GM12878 (cell line): ENCODE measurements around the gene DFFA. TPM values are rescaled to one million over a fixed set of nuclear protein-coding genes. Genes with fewer than 3 reads are reported as not detected.

Source experiments
- CHD1 ChIP-seq: IDR thresholded peaks from 2 replicates; pipeline ENCODE4 v1.6.1; 2012; ENCODE audit warnings: low read depth, low read length, improper control_type of control experiment
- CREB1 ChIP-seq: IDR thresholded peaks from 2 replicates; pipeline ENCODE4 v1.6.1; 2012; ENCODE audit warnings: low read depth, mild to moderate bottlenecking, inconsistent platforms
- FOXK2 ChIP-seq: fragments of 450-650 bp; IDR thresholded peaks from 2 replicates; pipeline ENCODE4 v1.6.1; 2017; ENCODE audit warnings: mild to moderate bottlenecking, moderate library complexity
- GABPA ChIP-seq: IDR thresholded peaks from 2 replicates; pipeline ENCODE4 v1.6.1; 2014; ENCODE audit warnings: antibody characterized with exemption, low read depth, mild to moderate bottlenecking, inconsistent platforms
- GATAD2B ChIP-seq: fragments of 450-650 bp; conservative IDR thresholded peaks from 2 replicates; pipeline ENCODE4 v1.6.1; 2017; ENCODE audit warnings: low read depth, mild to moderate bottlenecking, moderate library complexity
- HDGF ChIP-seq: fragments of 450-650 bp; IDR thresholded peaks from 2 replicates; pipeline ENCODE4 v1.6.1; 2016; ENCODE audit warnings: antibody characterized with exemption
- IKZF1 ChIP-seq: fragments of 450-650 bp; conservative IDR thresholded peaks from 2 replicates; pipeline ENCODE4 v1.6.1; 2017; ENCODE audit warnings: antibody characterized with exemption, mild to moderate bottlenecking
- IKZF2 ChIP-seq, 2 experiments: fragments of 450-650 bp; IDR thresholded peaks; 2 replicates each; pipeline ENCODE4 v1.6.1; 2017; ENCODE audit warnings: mild to moderate bottlenecking in 2 of 2, moderate library complexity in 2 of 2
- IRF5 ChIP-seq: fragments of 450-650 bp; IDR thresholded peaks from 2 replicates; pipeline ENCODE4 v1.6.1; 2017; ENCODE audit warnings: borderline replicate concordance
- KAT2A ChIP-seq: conservative IDR thresholded peaks from 2 replicates; pipeline ENCODE4 v1.6.1; 2011; ENCODE audit warnings: low read depth, low read length; ENCODE audit not compliant: control insufficient read depth
- KLF5 ChIP-seq: fragments of 450-650 bp; IDR thresholded peaks from 2 replicates; pipeline ENCODE4 v1.6.1; 2014; ENCODE audit warnings: mild to moderate bottlenecking; ENCODE audit not compliant: partially characterized antibody
- MXI1 ChIP-seq: fragments of 150-350 bp; IDR thresholded peaks from 2 replicates; pipeline ENCODE4 v1.6.1; 2011; ENCODE audit warnings: low read depth, mild to moderate bottlenecking, inconsistent platforms, low read length, improper control_type of control experiment
- PAX8 ChIP-seq: fragments of 450-650 bp; IDR thresholded peaks from 2 replicates; pipeline ENCODE4 v1.6.1; 2017; ENCODE audit warnings: mild to moderate bottlenecking, moderate library complexity
- POLR2AphosphoS2 ChIP-seq: IDR thresholded peaks from 2 replicates; pipeline ENCODE4 v1.6.1; 2011; ENCODE audit warnings: low read depth, mild to moderate bottlenecking, low read length, improper control_type of control experiment, moderate library complexity
- RAD21 ChIP-seq: IDR thresholded peaks from 2 replicates; pipeline ENCODE4 v1.6.1; 2011; ENCODE audit warnings: mild to moderate bottlenecking, low read depth, low read length, moderate library complexity; ENCODE audit not compliant: insufficient read depth
- RELA ChIP-seq: fragments of 450-650 bp; IDR thresholded peaks from 2 replicates; pipeline ENCODE4 v1.8.0; 2014; ENCODE audit warnings: borderline replicate concordance; ENCODE audit not compliant: partially characterized antibody
- SIX5 ChIP-seq: IDR thresholded peaks from 2 replicates; pipeline ENCODE4 v1.6.1; 2011; ENCODE audit warnings: mild to moderate bottlenecking, low read depth, low read length, moderate library complexity; ENCODE audit not compliant: severe bottlenecking
- SMC3 ChIP-seq: IDR thresholded peaks from 2 replicates; pipeline ENCODE4 v1.6.1; 2011; ENCODE audit warnings: low read length, improper control_type of control experiment, borderline replicate concordance
- SPI1 ChIP-seq: IDR thresholded peaks from 2 replicates; pipeline ENCODE4 v1.6.1; 2011; ENCODE audit warnings: low read depth, mild to moderate bottlenecking, low read length, moderate library complexity, borderline replicate concordance; ENCODE audit not compliant: insufficient read depth
- ZBTB4 ChIP-seq: fragments of 450-650 bp; formaldehyde crosslinking; IDR thresholded peaks from 2 replicates; pipeline ENCODE4 v1.4.0; 2022; ENCODE audit warnings: mild to moderate bottlenecking, moderate library complexity
- polyA plus RNA-seq, 11 experiments: library from polyadenylated mRNA; depleted of rRNA in 4 of 11; unstranded in 6 of 11; stranded (reverse) in 5 of 11; fragments of >200 nt; fragmentation: Nextera tagmentation in 4 of 11; fragmentation: Illumina TruSeq in 1 of 11; extraction: Ambion mirVana in 4 of 11; extraction: Trizol in 1 of 11; gene quantifications; 1 replicate in 1 of 11; 2 replicates in 10 of 11; pipeline versions ENCODE4 v1.2.1 to v1.2.3, GENCODE V29; 2011 to 2016; ENCODE audit warnings: inconsistent platforms in 2 of 11, missing spikeins in 2 of 11, low read depth in 1 of 11
- total RNA-seq, 4 experiments: library from RNA; depleted of rRNA in 3 of 4; stranded (reverse); fragments of >200 nt in 3 of 4; fragmentation: Illumina TruSeq in 1 of 4; extraction: Trizol in 1 of 4; gene quantifications; 2 replicates each; pipeline versions ENCODE4 v1.2.1 to v1.2.3, GENCODE V29; 2013 to 2021
- TF ChIP-seq, protein P1 (sequence below): fragments of 450-650 bp; IDR thresholded peaks from 2 replicates; pipeline ENCODE4 v1.6.1; 2017; ENCODE audit warnings: mild to moderate bottlenecking, moderate library complexity
- TF ChIP-seq, protein P2 (sequence below): fragments of 450-650 bp; IDR thresholded peaks from 2 replicates; pipeline ENCODE4 v1.6.1; 2017; ENCODE audit warnings: mild to moderate bottlenecking, low read depth, inconsistent platforms; ENCODE audit not compliant: poor library complexity, severe bottlenecking

Gene DFFA
- total and polyA plus RNA-seq, 10 of the 15 experiments (the other 5 are each of a cell fraction or from before 2014, with no cell fraction given): 37.4 to 83.8 (median 52.4) TPM

GRCh38 chr1:10513199-10513598, 40.9 kb upstream of the DFFA start (continued):
- TF ChIP-seq PAX8: no peak
- no peak for TF ChIP-seq ZBTB4 (CRISPR knock-in tag)
- TF ChIP-seq HDGF: no peak
- no peak for TF ChIP-seq SIX5
- TF ChIP-seq GATAD2B: peak; percentile 64
- no peak for TF ChIP-seq CHD1
- TF ChIP-seq RAD21: no peak
- no peak for TF ChIP-seq IRF5
- no peak for TF ChIP-seq POLR2AphosphoS2
- TF ChIP-seq GABPA: no peak
- TF ChIP-seq RELA: no peak
- no peak for TF ChIP-seq MXI1
- TF ChIP-seq, protein P1, sequence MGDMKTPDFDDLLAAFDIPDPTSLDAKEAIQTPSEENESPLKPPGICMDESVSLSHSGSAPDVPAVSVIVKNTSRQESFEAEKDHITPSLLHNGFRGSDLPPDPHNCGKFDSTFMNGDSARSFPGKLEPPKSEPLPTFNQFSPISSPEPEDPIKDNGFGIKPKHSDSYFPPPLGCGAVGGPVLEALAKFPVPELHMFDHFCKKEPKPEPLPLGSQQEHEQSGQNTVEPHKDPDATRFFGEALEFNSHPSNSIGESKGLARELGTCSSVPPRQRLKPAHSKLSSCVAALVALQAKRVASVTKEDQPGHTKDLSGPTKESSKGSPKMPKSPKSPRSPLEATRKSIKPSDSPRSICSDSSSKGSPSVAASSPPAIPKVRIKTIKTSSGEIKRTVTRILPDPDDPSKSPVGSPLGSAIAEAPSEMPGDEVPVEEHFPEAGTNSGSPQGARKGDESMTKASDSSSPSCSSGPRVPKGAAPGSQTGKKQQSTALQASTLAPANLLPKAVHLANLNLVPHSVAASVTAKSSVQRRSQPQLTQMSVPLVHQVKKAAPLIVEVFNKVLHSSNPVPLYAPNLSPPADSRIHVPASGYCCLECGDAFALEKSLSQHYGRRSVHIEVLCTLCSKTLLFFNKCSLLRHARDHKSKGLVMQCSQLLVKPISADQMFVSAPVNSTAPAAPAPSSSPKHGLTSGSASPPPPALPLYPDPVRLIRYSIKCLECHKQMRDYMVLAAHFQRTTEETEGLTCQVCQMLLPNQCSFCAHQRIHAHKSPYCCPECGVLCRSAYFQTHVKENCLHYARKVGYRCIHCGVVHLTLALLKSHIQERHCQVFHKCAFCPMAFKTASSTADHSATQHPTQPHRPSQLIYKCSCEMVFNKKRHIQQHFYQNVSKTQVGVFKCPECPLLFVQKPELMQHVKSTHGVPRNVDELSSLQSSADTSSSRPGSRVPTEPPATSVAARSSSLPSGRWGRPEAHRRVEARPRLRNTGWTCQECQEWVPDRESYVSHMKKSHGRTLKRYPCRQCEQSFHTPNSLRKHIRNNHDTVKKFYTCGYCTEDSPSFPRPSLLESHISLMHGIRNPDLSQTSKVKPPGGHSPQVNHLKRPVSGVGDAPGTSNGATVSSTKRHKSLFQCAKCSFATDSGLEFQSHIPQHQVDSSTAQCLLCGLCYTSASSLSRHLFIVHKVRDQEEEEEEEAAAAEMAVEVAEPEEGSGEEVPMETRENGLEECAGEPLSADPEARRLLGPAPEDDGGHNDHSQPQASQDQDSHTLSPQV: no peak
- TF ChIP-seq KAT2A: no peak
- TF ChIP-seq IKZF1: peak; percentile 66
- no peak for TF ChIP-seq KLF5
- TF ChIP-seq FOXK2: no peak
- TF ChIP-seq SPI1: peak; percentile 46; the same call in 1 of the 2 replicates
- TF ChIP-seq, protein P2, sequence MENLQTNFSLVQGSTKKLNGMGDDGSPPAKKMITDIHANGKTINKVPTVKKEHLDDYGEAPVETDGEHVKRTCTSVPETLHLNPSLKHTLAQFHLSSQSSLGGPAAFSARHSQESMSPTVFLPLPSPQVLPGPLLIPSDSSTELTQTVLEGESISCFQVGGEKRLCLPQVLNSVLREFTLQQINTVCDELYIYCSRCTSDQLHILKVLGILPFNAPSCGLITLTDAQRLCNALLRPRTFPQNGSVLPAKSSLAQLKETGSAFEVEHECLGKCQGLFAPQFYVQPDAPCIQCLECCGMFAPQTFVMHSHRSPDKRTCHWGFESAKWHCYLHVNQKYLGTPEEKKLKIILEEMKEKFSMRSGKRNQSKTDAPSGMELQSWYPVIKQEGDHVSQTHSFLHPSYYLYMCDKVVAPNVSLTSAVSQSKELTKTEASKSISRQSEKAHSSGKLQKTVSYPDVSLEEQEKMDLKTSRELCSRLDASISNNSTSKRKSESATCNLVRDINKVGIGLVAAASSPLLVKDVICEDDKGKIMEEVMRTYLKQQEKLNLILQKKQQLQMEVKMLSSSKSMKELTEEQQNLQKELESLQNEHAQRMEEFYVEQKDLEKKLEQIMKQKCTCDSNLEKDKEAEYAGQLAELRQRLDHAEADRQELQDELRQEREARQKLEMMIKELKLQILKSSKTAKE: no peak
- no peak for TF ChIP-seq CREB1
- TF ChIP-seq IKZF2 (IDR thresholded peaks at IDR 0.05): peak; percentile 58 to 68; a peak in 3 of 4 replicates
- TF ChIP-seq SMC3: no peak
